ENCODE results near the gene ELOVL4.

ELOVL4 gene

DNA sequence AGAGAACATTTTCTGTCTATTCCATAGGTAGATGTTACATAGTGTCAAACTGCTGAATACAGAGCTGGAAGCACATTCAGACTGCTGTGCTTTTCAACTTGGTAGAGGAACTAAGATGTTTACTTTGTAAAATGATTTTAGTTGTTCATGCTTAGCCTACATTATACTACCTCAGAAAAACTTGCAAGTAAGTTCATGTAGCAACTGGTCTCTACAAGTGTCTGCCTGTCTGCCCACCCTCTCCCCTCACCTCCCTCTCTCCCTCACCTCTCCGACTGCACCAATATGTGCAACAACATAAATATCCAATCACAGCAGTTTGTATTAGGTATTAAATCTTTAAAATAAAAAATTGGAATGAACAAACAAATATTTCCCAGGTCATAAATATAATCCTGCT, 25.3 kb downstream of the ELOVL4 start:
- no peak overlapping the region; the same call in 1 of the 2 replicates for H3K27ac ChIP-seq
- TF ChIP-seq, protein P1, sequence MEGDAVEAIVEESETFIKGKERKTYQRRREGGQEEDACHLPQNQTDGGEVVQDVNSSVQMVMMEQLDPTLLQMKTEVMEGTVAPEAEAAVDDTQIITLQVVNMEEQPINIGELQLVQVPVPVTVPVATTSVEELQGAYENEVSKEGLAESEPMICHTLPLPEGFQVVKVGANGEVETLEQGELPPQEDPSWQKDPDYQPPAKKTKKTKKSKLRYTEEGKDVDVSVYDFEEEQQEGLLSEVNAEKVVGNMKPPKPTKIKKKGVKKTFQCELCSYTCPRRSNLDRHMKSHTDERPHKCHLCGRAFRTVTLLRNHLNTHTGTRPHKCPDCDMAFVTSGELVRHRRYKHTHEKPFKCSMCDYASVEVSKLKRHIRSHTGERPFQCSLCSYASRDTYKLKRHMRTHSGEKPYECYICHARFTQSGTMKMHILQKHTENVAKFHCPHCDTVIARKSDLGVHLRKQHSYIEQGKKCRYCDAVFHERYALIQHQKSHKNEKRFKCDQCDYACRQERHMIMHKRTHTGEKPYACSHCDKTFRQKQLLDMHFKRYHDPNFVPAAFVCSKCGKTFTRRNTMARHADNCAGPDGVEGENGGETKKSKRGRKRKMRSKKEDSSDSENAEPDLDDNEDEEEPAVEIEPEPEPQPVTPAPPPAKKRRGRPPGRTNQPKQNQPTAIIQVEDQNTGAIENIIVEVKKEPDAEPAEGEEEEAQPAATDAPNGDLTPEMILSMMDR (IDR thresholded peaks at IDR 0.05) = no peak
- TF ChIP-seq ZFX (IDR thresholded peaks at IDR 0.05; ENCODE audit: borderline replicate concordance) = no peak

DNA sequence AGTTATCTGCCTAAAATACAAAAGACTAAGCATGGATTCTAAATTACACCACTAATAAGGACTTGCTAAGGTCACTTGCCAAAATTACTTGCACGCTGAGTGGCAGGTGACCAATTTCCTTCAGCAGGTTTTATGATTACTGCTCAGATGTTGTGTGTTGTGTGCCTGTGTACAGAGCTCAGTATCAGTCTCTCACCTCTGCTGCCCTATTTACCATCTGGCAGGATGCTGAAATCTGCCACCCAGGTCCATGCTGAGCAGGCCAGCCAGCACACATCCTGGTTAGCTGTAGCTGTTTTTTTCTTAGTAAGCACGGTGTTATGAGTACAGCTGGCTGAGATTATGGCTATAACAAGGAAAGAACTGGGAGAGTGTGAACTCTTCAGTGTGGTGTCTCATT, 34.0 kb downstream of the ELOVL4 start:
- no peak overlapping the region for H3K27ac ChIP-seq
- TF ChIP-seq, protein P1 (IDR thresholded peaks at IDR 0.05) = no peak
- TF ChIP-seq ZFX (IDR thresholded peaks at IDR 0.05; ENCODE audit: borderline replicate concordance) = no peak

GRCh38 chr6:79911992-79912391, 35.4 kb downstream of the ELOVL4 start:
- TF ChIP-seq, protein P1 (IDR thresholded peaks at IDR 0.05) = no peak
- no peak for TF ChIP-seq ZFX (IDR thresholded peaks at IDR 0.05; ENCODE audit: borderline replicate concordance)
- H3K27ac ChIP-seq = no peak overlapping the region

- H3K27ac ChIP-seq = no peak overlapping the region
- no peak for TF ChIP-seq ZFX (IDR thresholded peaks at IDR 0.05; ENCODE audit: borderline replicate concordance)
- TF ChIP-seq, protein P1 (IDR thresholded peaks at IDR 0.05) = no peak
Observed at GRCh38 chr6:79909517-79909916, 37.8 kb downstream of the ELOVL4 start.

DNA sequence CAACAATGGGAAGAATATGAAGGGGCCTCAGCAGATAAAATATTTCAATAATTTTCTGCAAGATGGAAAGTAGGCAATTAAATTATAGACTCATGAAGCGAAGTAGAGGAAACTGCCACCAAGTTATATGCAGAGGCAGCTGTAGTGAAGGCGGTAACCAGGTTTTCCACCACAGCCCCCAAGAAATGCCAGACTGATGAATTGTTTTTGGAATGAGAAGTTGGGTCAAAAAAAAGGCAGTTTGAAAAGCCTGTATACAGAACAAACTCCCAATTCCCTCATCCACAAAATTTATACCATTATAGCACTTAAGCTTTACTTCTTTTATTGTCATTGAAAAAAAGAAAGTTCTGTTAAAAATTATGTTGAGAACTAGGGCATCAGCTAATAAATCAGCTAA, 45.3 kb downstream of the ELOVL4 start:
- no peak overlapping the region for H3K27ac ChIP-seq
- TF ChIP-seq, protein P1 (IDR thresholded peaks at IDR 0.05) = no peak
- no peak for TF ChIP-seq ZFX (IDR thresholded peaks at IDR 0.05; ENCODE audit: borderline replicate concordance)

DNA sequence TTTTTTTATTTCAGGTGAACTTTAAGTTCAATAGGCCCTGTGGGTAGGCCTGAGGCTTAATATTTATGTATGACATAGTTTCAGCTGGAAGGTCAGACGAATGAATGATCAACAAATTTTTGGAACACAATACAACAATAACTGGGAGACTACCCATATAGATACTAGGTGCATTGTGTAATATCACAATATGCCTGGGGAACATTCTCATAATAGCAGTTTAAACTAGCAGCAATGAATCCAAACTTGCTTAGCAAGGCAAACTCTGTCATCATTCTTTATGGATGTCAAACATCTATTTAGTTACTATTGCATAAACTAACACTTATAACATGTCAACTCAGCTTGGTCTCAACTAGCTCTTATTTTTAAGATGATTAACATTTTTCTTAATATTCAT, 49.3 kb downstream of the ELOVL4 start:
- H3K27ac ChIP-seq = no peak overlapping the region
- no peak for TF ChIP-seq ZFX (IDR thresholded peaks at IDR 0.05; ENCODE audit: borderline replicate concordance)

DNA sequence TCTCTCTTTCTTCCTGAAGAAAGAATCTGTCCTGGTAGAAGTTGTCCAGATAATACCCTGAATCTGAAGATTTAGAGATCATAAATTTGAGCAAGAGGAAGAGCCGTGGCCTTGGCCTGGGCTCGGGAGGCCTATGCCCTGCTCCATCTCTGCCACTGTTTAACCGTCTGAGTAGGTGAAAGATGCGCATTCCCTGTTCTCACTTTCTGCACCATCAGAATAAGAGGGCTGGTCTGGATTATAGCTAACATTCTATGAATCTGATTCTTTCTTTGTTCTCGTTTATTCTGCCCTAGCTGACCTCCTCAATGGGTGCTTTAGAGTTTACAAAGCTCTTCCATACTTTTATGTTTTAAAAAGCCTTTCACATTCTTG, 51.3 kb downstream of the ELOVL4 start:
- TF ChIP-seq ZFX (IDR thresholded peaks at IDR 0.05; ENCODE audit: borderline replicate concordance) = no peak
- TF ChIP-seq, protein P1 (IDR thresholded peaks at IDR 0.05) = no peak
- no peak overlapping the region for H3K27ac ChIP-seq

GRCh38 chr6:79895382-79896074, 51.8 kb downstream of the ELOVL4 start:
- TF ChIP-seq, protein P1 (IDR thresholded peaks at IDR 0.05) = no peak
- no peak for TF ChIP-seq ZFX (IDR thresholded peaks at IDR 0.05; ENCODE audit: borderline replicate concordance)
- H3K27ac ChIP-seq = no peak overlapping the region
